ENCODE measurements around the gene MRPL28.
A peak's percentile ranks its signal among the peaks of the same experiment; 100 is the strongest.
"Not testable (repeated sequence)": the region's sequence is repeated elsewhere in the genome, so short reads cannot be mapped to it uniquely, and the experiment has no call there.

The MRPL28 gene

GRCh38 chr16:373020-373598 lies 2.8 kb upstream of the MRPL28 start:
- DNase-seq, result no peak

GRCh38 chr16:372302-372983 lies 2.1 kb upstream of the MRPL28 start:
- DNase-seq, result peak in 1 of 3 experiments; percentile 65

- DNase-seq, result peak; percentile 79 to 92 (median 89)
Observed at GRCh38 chr16:371515-372301, 1.4 kb upstream of the MRPL28 start.

GRCh38 chr16:370979-371514 lies 709 bp upstream of the MRPL28 start:
- DNase-seq, result no peak

- no peak for DNase-seq
Observed at GRCh38 chr16:369866-370436, 387 bp downstream of the MRPL28 start.

- DNase-seq, result no peak
Observed at GRCh38 chr16:369275-369865, 968 bp downstream of the MRPL28 start.

- no peak for DNase-seq
Observed at GRCh38 chr16:368388-369158, 1.8 kb downstream of the MRPL28 start.

GRCh38 chr16:367333-367903 lies 2.9 kb downstream of the MRPL28 start:
- DNase-seq, result no peak

GRCh38 chr16:366476-366875 lies 3.9 kb downstream of the MRPL28 start:
- no peak for DNase-seq

- no peak for DNase-seq
Observed at GRCh38 chr16:364595-365491, 5.5 kb downstream of the MRPL28 start.

- peak in 1 of 3 experiments; percentile 25 for DNase-seq
Observed at GRCh38 chr16:363766-364490, 6.4 kb downstream of the MRPL28 start.

GRCh38 chr16:363110-363765 lies 7.1 kb downstream of the MRPL28 start:
- peak in 1 of 3 experiments; percentile 25 for DNase-seq

GRCh38 chr16:362702-362999 lies 7.7 kb downstream of the MRPL28 start:
- DNase-seq, result not testable (repeated sequence)

- DNase-seq, result peak; percentile 74 to 92 (median 90)
Observed at GRCh38 chr16:361872-362701, 8.3 kb downstream of the MRPL28 start.

GRCh38 chr16:361341-361871 lies 8.9 kb downstream of the MRPL28 start:
- peak in 2 of 3 experiments; percentile 12 to 38 for DNase-seq

GRCh38 chr16:360698-361336 lies 9.5 kb downstream of the MRPL28 start:
- DNase-seq, result no peak

- DNase-seq, result no peak
Observed at GRCh38 chr16:359871-360697, 10.3 kb downstream of the MRPL28 start.

All from NCI-H1417 (cell line).